Measurements from ENCODE around the gene SHH.

DNA sequence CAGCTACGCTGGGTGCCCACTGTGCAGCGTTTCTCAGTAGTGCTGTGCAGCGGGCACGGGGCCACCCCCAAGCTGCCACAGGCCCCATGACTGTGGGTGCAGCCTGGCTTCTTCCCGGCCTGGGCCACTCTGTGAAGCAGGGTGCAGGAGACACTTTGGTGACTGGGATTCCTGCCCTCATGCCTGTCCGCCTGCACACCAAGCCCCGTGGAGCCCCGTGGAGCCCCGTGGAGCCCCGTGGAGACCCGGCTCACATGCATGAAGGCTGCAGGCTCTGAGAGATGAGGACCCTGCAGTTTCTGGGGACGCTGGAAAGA is 3.9 kb upstream of the SHH start:
- TF ChIP-seq POLR2A (IDR thresholded peaks at IDR 0.05; ENCODE audit: low read length): no peak
- no peak for TF ChIP-seq GATA1 (IDR thresholded peaks at IDR 0.05; ENCODE audit: low read depth, low read length)
